Neural progenitor cell (in vitro differentiated cells): ENCODE data around the gene PLEKHG4B.

Source experiments
- EZH2phosphoT487 ChIP-seq: fragments of 200-600 bp; sonication (generic); IDR thresholded peaks from 2 replicates; pipeline ENCODE4 v1.6.1; 2017; ENCODE audit warnings: antibody characterized with exemption
- TF ChIP-seq, protein P1 (sequence below): fragments of 200-600 bp; sonication (generic); IDR thresholded peaks from 2 replicates; pipeline ENCODE4 v1.5.1; 2017; ENCODE audit warnings: antibody characterized with exemption, mild to moderate bottlenecking

DNA sequence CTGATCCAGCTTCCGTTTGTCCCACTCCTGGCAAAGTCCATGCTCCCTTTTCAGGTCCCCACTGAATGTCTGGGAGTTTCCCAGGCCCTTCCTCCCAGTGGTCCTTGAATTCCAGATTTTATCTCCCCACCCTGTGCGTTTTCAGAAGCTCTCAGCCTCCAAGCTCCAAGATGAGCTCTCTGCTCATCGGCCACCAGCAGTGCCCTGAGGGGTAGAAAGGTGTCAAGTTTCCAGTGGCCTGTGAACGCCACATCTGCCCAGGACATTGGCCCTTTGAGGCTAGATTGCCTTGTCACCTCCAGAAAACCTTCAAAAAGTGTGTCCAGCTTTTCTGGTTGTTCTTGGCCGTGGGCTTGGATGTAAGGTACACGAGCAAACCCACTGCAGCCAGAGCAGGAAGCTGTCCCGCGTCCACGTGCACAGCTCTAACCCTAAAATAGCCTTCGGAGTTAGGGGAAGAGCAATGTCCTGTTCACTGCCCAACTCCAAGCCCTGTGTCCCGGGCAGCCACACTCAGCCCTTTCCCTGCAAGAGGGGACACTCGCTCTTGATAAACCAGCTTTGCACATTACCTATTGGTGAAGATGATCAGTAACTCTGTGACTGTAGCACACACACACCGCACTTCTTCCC lies 88.4 kb downstream of the PLEKHG4B start:
- TF ChIP-seq, protein P1, sequence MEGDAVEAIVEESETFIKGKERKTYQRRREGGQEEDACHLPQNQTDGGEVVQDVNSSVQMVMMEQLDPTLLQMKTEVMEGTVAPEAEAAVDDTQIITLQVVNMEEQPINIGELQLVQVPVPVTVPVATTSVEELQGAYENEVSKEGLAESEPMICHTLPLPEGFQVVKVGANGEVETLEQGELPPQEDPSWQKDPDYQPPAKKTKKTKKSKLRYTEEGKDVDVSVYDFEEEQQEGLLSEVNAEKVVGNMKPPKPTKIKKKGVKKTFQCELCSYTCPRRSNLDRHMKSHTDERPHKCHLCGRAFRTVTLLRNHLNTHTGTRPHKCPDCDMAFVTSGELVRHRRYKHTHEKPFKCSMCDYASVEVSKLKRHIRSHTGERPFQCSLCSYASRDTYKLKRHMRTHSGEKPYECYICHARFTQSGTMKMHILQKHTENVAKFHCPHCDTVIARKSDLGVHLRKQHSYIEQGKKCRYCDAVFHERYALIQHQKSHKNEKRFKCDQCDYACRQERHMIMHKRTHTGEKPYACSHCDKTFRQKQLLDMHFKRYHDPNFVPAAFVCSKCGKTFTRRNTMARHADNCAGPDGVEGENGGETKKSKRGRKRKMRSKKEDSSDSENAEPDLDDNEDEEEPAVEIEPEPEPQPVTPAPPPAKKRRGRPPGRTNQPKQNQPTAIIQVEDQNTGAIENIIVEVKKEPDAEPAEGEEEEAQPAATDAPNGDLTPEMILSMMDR: no peak
- TF ChIP-seq EZH2phosphoT487: no peak
